SK-N-SH treated with all-trans-retinoic acid at 6 μM for 48 hours (cell line): ENCODE results near the gene FAM240B.

Source experiments
- BACH2 ChIP-seq: fragments of 250-450 bp; sonication (Bioruptor Pico); IDR thresholded peaks from 2 replicates; pipeline ENCODE4 v1.9.0; 2021; ENCODE audit warnings: mild to moderate bottlenecking, borderline replicate concordance
- GLIS3 ChIP-seq: fragments of 250-450 bp; sonication (Bioruptor Pico); IDR thresholded peaks from 2 replicates; pipeline ENCODE4 v1.5.0; 2020; ENCODE audit warnings: mild to moderate bottlenecking, moderate library complexity
- ISL1 ChIP-seq: fragments of 250-450 bp; sonication (Bioruptor Pico); IDR thresholded peaks from 2 replicates; pipeline ENCODE4 v2.1.2; 2022; ENCODE audit warnings: mild to moderate bottlenecking, moderate library complexity
- PATZ1 ChIP-seq: fragments of 250-450 bp; sonication (Bioruptor Pico); IDR thresholded peaks from 2 replicates; pipeline ENCODE4 v1.8.0; 2020; ENCODE audit warnings: mild to moderate bottlenecking, moderate library complexity, borderline replicate concordance
- SNAI2 ChIP-seq: fragments of 250-450 bp; sonication (Bioruptor Pico); IDR thresholded peaks from 2 replicates; pipeline ENCODE4 v1.5.0; 2020; ENCODE audit warnings: mild to moderate bottlenecking, moderate library complexity
- ZFP3 ChIP-seq: fragments of 250-450 bp; sonication (Bioruptor Pico); IDR thresholded peaks from 2 replicates; pipeline ENCODE4 v1.5.0; 2020; ENCODE audit warnings: mild to moderate bottlenecking, moderate library complexity
- ZNF565 ChIP-seq: fragments of 450-650 bp; formaldehyde crosslinking; conservative IDR thresholded peaks from 2 replicates; pipeline ENCODE4 v1.5.0; 2020; ENCODE audit warnings: low read depth, mild to moderate bottlenecking, moderate library complexity
- ZNF8 ChIP-seq: fragments of 450-650 bp; formaldehyde crosslinking; IDR thresholded peaks from 2 replicates; pipeline ENCODE4 v1.5.0; 2020; ENCODE audit warnings: mild to moderate bottlenecking, moderate library complexity
- TF ChIP-seq, protein P1 (sequence below): fragments of 250-450 bp; sonication (Bioruptor Pico); IDR thresholded peaks from 2 replicates; pipeline ENCODE4 v1.8.0; 2021; ENCODE audit warnings: low read depth, mild to moderate bottlenecking, moderate library complexity, borderline replicate concordance

- no peak for TF ChIP-seq ZNF8 (CRISPR knock-in tag)
- TF ChIP-seq SNAI2 (CRISPR knock-in tag), result no peak
- TF ChIP-seq ZFP3 (CRISPR knock-in tag), result no peak
- peak; percentile 64 for TF ChIP-seq ISL1
- no peak for TF ChIP-seq PATZ1 (CRISPR knock-in tag)
- TF ChIP-seq BACH2 (CRISPR knock-in tag), result no peak
- TF ChIP-seq GLIS3 (CRISPR knock-in tag), result no peak
- no peak for TF ChIP-seq ZNF565 (CRISPR knock-in tag)
- TF ChIP-seq, protein P1, sequence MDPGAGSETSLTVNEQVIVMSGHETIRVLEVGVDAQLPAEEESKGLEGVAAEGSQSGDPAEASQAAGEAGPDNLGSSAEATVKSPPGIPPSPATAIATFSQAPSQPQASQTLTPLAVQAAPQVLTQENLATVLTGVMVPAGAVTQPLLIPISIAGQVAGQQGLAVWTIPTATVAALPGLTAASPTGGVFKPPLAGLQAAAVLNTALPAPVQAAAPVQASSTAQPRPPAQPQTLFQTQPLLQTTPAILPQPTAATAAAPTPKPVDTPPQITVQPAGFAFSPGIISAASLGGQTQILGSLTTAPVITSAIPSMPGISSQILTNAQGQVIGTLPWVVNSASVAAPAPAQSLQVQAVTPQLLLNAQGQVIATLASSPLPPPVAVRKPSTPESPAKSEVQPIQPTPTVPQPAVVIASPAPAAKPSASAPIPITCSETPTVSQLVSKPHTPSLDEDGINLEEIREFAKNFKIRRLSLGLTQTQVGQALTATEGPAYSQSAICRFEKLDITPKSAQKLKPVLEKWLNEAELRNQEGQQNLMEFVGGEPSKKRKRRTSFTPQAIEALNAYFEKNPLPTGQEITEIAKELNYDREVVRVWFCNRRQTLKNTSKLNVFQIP, result no peak
These were observed 6.5 kb downstream of the FAM240B start for GRCh38 chr9:38713426-38713825.
